ENCODE measurements around the gene RNF38. TPM values are rescaled to one million over a fixed set of nuclear protein-coding genes. Genes with fewer than 3 reads are reported as not detected.

The RNF38 gene
- total RNA-seq, 4 donors from 2014 or later, result 18.2 to 79.2 (median 30.6) TPM

DNA sequence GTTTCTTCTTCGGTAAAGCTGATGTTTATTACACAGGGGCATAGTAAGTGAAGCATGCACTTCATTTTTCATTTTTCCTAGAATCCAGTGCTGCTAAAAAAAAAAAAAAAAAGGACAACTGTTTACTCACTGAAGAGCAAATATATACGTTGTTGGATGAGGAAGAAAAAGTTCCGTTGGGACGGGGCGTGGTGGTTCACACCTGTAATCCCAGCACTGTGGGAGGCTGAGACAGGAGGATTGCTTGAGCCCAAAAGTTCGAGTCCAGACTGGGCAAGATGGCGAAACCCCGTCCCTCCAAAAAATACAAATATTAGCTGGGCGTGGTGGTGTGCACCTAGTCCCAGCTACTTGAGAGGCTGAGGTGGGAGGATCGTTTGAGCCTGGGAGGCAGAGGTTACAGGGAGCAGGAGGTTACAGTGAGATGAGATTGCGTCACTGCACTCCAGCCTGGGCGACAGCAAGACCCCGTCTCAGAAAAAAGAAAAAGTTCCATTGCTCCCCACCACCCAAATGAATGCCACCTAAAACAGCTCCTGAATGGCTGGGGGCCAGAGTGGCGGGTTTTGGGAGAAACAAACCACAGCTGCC, 81.8 kb downstream of the RNF38 start:
- intact Hi-C loops (cut with DNase I; ENCODE audit: low total_unique reads), result no loop called here
- no peaks in the 10 kb centered on the region for H3K4me1 ChIP-seq
- H3K27ac ChIP-seq, result no peak overlapping the region
- no peak overlapping the region for H3K4me3 ChIP-seq
- TF ChIP-seq, protein P1, sequence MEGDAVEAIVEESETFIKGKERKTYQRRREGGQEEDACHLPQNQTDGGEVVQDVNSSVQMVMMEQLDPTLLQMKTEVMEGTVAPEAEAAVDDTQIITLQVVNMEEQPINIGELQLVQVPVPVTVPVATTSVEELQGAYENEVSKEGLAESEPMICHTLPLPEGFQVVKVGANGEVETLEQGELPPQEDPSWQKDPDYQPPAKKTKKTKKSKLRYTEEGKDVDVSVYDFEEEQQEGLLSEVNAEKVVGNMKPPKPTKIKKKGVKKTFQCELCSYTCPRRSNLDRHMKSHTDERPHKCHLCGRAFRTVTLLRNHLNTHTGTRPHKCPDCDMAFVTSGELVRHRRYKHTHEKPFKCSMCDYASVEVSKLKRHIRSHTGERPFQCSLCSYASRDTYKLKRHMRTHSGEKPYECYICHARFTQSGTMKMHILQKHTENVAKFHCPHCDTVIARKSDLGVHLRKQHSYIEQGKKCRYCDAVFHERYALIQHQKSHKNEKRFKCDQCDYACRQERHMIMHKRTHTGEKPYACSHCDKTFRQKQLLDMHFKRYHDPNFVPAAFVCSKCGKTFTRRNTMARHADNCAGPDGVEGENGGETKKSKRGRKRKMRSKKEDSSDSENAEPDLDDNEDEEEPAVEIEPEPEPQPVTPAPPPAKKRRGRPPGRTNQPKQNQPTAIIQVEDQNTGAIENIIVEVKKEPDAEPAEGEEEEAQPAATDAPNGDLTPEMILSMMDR (IDR thresholded peaks at IDR 0.05), result no peak
- no peak for TF ChIP-seq POLR2A (IDR thresholded peaks at IDR 0.05)
- H3K9me3 ChIP-seq, result no peaks in the 10 kb centered on the region
- H3K36me3 ChIP-seq, result no peaks in the 10 kb centered on the region
- DNase-seq, result no peak
- no peaks in the 10 kb centered on the region for H3K27me3 ChIP-seq

DNA sequence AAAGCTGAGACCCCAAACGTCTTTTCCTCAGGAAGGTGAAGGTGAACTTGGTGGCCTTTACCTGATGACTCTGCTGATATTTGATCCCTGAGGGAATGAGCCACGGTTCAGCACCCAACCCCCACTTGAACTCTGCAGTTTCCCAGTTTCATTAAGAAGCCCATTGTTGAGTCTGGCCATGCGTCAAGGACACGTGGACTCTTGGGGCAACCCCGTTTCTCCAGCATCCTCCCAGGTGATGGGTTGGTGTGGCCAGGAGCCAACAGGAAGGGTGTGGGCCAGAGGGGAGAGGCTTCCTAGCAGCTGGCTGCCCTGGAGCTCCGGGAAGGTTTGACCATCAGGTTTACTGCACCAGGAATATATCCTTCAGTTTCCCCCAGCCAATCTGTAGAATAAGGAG, 82.3 kb downstream of the RNF38 start:
- TF ChIP-seq, protein P1 (IDR thresholded peaks at IDR 0.05), result no peak
- no peak for TF ChIP-seq POLR2A (IDR thresholded peaks at IDR 0.05)
- no peak for DNase-seq
- Histone ChIP-seq H3K36me3 (no peaks in the 10 kb centered on the region), H3K4me3 (no peak overlapping the region), H3K27ac (no peak overlapping the region), H3K27me3 (no peaks in the 10 kb centered on the region), H3K9me3 (no peaks in the 10 kb centered on the region), H3K4me1 (no peaks in the 10 kb centered on the region)
- intact Hi-C loops (cut with DNase I; ENCODE audit: low total_unique reads), result no loop called here

DNA sequence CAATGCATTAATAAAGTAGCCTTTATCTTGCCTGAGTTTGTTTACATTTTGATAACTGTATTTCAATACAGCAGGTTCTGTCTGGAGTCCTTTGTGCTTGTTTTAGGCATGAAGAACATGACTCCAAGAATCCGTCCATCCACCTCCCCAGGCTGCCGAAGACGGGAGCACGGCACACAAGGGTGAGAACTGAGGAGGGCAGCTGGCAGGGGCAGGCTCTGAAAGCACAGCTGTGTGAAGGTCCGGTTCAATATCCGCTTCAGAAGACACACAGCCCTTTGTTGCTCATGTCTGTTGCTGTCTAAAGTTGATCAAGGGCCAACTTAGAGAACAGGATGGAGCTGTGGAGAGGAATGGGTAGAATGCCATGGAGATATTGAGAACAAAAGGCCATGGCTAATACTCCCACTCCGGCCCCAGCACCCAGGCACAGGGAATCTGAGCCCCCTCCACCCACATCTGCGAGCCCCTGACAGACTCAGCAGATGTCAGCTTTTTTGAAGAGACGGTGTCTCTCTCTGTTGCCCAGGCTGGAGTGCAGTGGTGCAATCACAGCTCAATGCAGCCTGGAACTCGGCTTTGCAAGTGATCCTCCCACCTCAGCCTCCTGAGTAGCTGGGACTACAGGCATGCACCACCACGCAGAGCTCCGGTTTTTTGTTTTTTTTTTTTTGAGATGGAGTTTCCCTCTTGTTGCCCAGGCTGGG, 83.3 kb downstream of the RNF38 start:
- Histone ChIP-seq H3K9me3 (no peaks in the 10 kb centered on the region), H3K4me1 (no peaks in the 10 kb centered on the region), H3K4me3 (no peak overlapping the region), H3K36me3 (no peaks in the 10 kb centered on the region), H3K27me3 (no peaks in the 10 kb centered on the region), H3K27ac (no peak overlapping the region)
- no peak for DNase-seq
- intact Hi-C loops (cut with DNase I; ENCODE audit: low total_unique reads), result no loop called here
- TF ChIP-seq POLR2A (IDR thresholded peaks at IDR 0.05), result no peak
- TF ChIP-seq, protein P1 (IDR thresholded peaks at IDR 0.05), result no peak

DNA sequence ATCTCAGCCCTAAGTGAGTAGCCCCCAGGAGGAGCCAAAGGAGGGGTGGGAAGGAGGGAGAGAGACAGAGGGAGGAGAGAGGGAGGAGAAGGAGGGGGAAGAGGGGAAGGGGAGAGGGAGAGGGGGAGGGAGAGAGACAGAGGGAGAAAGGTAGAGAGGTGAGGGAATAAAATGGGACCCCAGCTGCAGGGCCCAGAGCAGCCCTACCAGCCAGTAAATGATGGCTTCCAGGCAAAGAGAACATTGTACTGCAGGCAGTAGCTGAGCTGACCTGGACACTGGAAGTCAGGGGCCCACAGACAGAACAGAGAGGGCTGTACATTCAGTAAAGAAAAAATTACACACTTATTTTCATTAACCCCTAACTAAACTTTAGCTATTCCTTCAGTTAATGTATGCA, 84.0 kb downstream of the RNF38 start:
- no peak for DNase-seq
- H3K36me3 ChIP-seq, result no peaks in the 10 kb centered on the region
- intact Hi-C loops (cut with DNase I; ENCODE audit: low total_unique reads), result no loop called here
- H3K4me1 ChIP-seq, result no peaks in the 10 kb centered on the region
- no peaks in the 10 kb centered on the region for H3K27me3 ChIP-seq
- no peaks in the 10 kb centered on the region for H3K9me3 ChIP-seq
- no peak overlapping the region for H3K4me3 ChIP-seq
- TF ChIP-seq, protein P1 (IDR thresholded peaks at IDR 0.05), result no peak
- TF ChIP-seq POLR2A (IDR thresholded peaks at IDR 0.05), result no peak
- no peak overlapping the region for H3K27ac ChIP-seq

DNA sequence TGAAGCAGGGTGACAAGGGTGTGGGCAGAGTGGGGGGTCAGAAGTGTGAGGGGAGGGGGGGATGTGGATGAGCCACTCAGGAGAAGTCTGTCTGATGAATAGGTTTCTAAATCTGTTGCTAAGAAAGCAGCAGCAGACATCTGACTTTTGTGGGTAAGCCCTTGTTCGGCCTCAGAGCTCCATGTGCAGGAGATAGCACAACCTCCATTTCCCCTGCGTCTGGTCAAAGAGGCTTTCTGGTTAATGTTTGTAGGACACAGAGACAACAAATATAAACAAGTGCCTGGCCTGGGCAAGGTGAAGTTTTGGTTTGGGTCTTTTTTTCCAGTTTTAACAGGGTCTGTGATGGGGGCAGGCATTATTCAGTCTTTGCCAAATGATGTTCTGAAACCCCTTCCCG, 84.8 kb downstream of the RNF38 start:
- Histone ChIP-seq H3K4me3 (no peak overlapping the region), H3K9me3 (no peaks in the 10 kb centered on the region), H3K27me3 (no peaks in the 10 kb centered on the region), H3K27ac (no peak overlapping the region), H3K4me1 (no peaks in the 10 kb centered on the region), H3K36me3 (no peaks in the 10 kb centered on the region)
- intact Hi-C loops (cut with DNase I; ENCODE audit: low total_unique reads), result no loop called here
- no peak for DNase-seq
- TF ChIP-seq POLR2A (IDR thresholded peaks at IDR 0.05), result no peak
- TF ChIP-seq, protein P1 (IDR thresholded peaks at IDR 0.05), result no peak

All from uterus (tissue), 4 donors.